GM21528 (cell line): ENCODE measurements around the gene PTGDS.

Source experiments
- ATAC-seq: cut with Tn5 transposase; IDR thresholded peaks from one replicate; pipeline ENCODE4 v1.9.1; 2021; ENCODE audit warnings: mild to moderate bottlenecking, moderate library complexity; ENCODE audit not compliant: unreplicated experiment, low FRiP score

PTGDS gene

DNA sequence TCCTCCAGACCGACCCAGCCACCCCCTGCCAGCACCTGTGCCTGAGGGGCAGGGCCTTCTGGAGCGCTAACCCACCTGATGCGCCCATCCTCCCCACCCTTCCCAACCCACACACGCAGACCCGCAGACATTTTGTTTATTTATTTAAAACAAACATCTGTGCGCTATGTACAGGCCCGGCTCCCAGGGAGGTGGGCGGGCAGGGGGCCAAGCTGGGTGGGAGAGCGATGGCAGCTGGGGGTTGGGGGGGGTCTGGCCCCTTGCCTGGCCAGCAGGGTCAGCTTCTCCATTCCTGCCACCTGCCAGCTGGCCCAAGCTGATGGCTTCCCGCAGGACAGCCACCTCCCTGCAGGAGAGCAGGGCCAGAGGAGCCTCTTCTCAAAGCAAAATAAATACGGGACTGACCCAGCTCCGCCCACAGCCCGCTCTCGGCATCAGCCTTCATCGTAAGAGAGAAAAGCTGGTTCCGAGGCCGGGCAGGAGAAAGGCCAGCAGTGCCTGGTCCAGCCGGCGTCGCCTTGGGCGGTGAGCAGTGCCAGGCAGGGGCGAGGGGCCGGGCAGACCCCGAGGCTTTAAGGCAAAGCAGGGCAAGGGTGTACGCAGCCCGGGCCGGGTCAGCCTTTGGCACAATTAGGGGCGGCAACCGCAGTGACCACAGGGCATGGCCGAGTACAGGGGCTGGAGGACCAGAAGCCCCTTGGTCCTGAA lies 30.0 kb downstream of the PTGDS start:
- no peak for ATAC-seq

DNA sequence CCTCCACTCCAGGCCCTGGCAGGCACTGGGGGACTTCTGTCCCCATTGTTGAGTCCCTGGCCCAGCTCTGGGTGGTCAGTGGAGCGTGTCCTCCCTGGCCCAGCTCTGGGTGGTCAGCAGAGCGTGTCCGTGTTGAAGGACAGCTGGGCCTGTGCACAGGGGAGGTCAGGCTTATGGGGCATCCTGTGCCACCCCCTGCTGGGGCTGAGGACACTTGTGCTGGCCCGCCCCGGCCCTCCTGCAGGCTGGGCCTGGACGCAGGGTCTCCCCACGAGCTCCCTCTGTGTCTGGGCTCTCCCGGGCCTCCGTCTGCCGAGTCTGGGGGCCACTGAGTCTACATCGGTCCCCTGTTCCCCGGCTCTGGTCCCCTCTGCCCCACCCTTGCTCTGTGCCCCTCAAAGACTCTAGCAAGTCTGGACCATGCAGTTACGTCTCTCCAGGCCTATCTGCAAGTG lies 30.5 kb downstream of the PTGDS start:
- no peak for ATAC-seq

- ATAC-seq = no peak
Measured at GRCh38 chr9:137008312-137008711, 31.0 kb downstream of the PTGDS start.

GRCh38 chr9:137009217-137009616 lies 31.9 kb downstream of the PTGDS start:
- no peak for ATAC-seq

GRCh38 chr9:137009938-137010732 lies 32.8 kb downstream of the PTGDS start:
- ATAC-seq = no peak

DNA sequence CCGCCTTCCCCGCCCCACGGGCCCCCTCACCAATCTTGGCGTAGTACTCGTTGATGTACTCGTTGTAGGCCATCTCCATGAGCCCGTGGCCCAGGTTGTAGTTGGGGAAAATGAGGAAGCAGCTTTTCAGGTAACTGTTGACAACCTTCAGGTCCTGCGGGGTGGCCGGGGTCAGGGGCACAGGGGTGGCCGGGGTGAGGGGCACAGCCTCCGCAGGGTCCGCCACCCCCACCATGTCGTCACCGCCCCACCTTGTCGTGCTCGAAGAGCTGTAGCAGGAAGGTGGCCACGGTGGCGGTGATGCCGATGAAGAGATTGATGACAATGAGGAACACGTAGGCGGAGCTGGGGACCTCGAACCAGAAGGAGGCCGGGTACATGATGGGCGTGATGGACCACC lies 33.9 kb downstream of the PTGDS start:
- no peak for ATAC-seq

DNA sequence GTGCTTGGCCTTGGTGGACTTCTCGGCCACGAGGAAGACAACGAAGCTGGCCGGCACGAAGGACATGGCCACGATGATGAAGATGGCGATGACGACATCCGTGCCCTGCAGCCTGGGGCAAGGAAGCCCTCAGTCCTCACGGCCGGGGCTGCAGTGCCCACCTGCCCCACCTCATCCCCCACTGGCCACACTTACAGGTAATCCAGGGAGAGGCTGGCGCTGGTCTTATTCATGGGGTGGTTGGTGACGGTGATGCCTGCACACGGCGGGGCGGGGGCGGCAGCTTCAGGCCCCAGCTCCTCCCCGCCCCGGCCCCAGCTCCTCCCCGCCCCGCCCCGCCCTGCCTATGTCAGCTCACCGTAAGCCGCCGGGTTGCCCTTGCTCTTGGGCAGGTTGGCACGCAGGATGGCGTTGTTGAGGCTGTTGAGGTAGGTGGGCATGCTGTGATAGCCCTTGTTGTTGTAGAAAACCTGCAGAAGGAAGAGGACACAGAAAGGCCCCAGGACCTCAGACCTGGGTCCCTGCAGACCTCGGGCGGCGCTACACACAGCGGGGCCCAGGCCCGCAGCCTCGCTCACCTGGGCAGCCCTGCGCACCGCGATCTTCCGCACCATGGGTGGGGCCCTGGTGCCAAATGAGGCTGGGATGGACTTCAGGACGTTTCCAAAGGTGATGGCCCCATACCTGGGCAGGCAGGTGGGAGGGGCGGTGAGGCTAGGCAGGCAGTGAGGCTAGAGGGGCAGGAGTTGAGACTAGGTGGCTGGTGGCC lies 34.8 kb downstream of the PTGDS start:
- ATAC-seq = no peak

DNA sequence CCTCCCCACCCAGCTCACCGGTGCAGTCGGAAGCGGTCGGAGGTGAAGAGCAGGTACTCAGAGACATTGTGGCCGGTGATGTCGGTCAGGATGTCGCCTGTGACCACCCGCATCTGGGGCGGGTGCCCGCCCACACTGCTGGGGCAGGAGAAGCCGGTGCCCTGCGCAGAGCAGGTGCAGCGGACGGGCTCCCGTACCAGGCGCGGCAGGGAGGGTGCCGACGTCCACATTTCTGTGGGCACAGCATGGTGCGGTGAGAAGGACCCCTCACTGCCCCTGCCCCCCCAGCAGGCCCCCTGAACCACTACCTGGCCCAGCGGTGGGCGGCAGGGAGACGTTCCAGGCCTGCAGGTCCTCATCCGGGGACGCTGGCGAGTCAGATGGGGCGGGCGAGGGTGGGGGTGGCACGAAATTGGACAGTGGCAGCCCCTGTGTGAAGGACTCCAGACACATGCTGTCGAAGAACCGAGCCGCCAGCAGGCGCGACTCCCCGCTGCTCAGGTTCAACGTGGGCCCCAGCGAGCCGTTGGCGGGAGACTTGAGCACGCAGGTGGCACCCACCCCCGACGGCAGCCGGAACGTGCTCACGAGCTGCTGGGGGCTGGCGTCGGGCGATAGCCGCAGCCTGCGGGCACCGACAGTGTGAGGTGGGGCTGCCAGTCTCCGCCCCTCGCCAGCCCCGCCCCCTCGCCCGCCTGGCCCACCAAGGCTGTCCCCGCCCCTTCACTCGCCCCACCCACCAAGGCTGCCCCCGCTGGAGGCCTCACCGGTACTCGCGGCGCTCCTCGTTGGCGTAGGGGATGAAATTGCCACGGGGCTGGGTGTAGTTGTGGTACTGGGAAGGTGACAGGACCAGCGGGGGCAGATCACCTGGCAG lies 35.6 kb downstream of the PTGDS start:
- no peak for ATAC-seq

- no peak for ATAC-seq
Measured at GRCh38 chr9:137013571-137013940, 36.3 kb downstream of the PTGDS start.

DNA sequence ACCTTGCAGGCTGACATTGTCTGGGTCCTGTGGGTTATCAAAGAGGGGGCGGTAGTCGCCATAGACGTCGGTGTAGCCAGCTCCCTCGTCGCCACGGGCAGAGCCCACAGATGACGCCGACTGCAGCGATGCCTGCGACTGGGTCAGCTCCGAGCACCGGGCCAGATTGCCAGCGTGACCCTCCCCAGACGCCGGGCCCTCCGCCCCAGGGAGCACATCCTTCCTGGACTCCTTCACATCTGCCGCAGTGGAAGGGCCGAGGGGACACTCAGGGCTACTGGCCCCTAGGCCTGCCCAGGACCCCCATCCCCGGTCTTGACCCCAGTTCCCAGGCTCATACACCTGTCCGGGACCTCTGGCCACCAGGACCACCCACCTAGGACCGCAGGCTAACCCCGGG lies 36.9 kb downstream of the PTGDS start:
- no peak for ATAC-seq

GRCh38 chr9:137014776-137015539 lies 37.7 kb downstream of the PTGDS start:
- no peak for ATAC-seq

GRCh38 chr9:137015540-137015930 lies 38.2 kb downstream of the PTGDS start:
- ATAC-seq = no peak

- no peak for ATAC-seq
Measured at GRCh38 chr9:137015976-137016375, 38.7 kb downstream of the PTGDS start.

GRCh38 chr9:137016436-137016835 lies 39.1 kb downstream of the PTGDS start:
- ATAC-seq = no peak

DNA sequence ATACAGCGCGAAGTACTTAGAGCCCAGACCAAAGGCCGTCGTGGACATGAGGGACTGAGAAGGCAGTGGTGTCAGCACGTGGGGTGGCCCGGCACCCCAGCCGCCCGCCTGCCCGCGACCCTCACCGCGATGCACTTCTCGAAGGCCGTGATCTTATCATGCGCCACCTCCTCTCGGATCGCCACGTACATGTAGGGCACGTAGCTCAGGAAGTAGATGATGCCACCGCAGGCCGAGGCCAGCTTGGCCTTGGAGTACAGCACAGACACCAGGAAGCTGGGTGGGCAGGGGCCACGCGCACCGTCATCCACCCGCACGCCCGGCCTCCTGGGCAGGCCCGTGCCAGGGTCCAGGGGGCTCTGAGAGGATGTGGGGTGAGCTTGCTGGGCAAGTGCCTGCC lies 39.8 kb downstream of the PTGDS start:
- ATAC-seq = no peak

- ATAC-seq = no peak
Measured at GRCh38 chr9:137017791-137018497, 40.6 kb downstream of the PTGDS start.

DNA sequence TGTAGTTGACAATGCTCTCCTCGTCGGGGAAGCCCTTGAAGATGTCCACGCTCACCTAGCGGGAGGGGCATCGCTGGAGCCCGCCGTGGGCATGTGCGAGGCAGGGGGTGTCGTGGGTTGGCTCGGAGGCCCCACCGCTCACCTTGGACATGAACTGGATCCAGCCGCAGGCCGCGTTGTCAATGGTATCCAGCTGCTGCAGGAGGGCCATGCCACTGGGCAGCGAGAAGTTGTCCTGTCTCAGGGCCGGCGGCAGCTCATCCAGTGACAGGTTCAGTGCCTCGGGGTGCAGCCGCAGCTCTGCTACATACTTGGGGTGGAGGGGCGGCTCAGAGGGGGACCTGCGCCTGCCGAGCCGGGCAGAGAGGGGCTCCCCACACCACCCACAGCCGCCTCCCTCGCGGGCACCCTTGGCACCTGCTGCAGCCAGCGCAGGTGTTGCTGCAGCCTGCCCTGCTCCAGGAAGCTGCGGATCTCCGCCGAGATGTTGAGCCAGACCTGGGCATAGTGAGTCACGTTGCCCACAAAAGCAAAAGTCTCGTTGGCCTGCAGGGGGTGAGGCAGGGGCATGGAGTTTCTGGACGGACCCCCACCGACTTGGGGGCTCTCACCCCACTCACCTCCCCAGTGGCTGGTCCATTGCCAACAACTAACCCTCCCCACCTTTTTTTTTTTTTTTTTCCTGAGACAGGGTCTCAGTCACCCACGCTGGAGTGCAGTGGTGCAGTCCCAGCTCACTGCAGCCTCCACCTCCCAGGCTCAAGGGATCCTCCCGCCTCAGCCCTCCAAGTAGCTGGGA lies 41.7 kb downstream of the PTGDS start:
- ATAC-seq = no peak
